ENCODE measurements around the gene TRMT2A.

The TRMT2A gene

GRCh38 chr22:20133930-20134549 lies 17.0 kb upstream of the TRMT2A start:
- TF ChIP-seq FOXP2 (optimal IDR thresholded peaks at IDR 0.05; ENCODE audit: borderline replicate concordance, extremely low read depth, extremely low read length, insufficient read depth) (no peak), SIN3A (IDR thresholded peaks at IDR 0.05; ENCODE audit: borderline replicate concordance, insufficient read depth, low read length) (no peak), POLR2AphosphoS5 (IDR thresholded peaks at IDR 0.05; ENCODE audit: low read depth, low read length) (no peak), TAF1 (IDR thresholded peaks at IDR 0.05; ENCODE audit: borderline replicate concordance, insufficient read depth, low read length) (no peak), REST (IDR thresholded peaks at IDR 0.05; ENCODE audit: insufficient read depth in 1 of 2, low read depth in 2 of 2, low read length in 2 of 2) (no peak)

DNA sequence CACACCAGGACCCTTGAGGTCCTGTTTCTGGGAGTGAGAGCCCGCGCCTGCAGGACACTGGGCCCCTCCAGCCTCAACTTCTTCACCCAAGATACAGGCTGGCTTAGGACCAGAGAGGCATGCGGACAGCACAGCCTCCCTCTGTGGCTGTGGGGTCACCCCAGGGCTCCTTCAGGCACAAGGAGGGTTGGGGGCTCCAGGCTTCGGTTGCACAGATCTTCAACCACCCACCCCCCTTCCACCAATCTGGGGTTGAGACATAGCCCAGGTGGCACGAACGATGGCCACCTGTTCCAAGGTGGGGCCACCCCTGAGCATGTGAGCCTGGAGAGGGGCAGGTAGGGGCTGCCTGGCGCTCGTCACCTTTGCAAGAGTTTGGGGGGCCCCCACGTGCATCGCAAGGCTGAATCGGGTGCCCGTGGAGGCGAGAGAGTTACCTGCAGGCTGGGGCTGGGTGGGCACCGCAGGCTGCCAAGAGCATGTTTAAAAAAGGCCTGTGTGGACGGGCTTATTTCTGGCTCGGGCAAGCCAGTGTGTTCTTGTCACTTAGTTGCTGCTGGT lies 15.7 kb upstream of the TRMT2A start:
- TF ChIP-seq TAF1 (IDR thresholded peaks at IDR 0.05; ENCODE audit: borderline replicate concordance, insufficient read depth, low read length) (no peak), POLR2AphosphoS5 (IDR thresholded peaks at IDR 0.05; ENCODE audit: low read depth, low read length) (no peak), FOXP2 (optimal IDR thresholded peaks at IDR 0.05; ENCODE audit: borderline replicate concordance, extremely low read depth, extremely low read length, insufficient read depth) (no peak), REST (IDR thresholded peaks at IDR 0.05; ENCODE audit: insufficient read depth in 1 of 2, low read depth in 2 of 2, low read length in 2 of 2) (no peak), SIN3A (IDR thresholded peaks at IDR 0.05; ENCODE audit: borderline replicate concordance, insufficient read depth, low read length) (no peak)

DNA sequence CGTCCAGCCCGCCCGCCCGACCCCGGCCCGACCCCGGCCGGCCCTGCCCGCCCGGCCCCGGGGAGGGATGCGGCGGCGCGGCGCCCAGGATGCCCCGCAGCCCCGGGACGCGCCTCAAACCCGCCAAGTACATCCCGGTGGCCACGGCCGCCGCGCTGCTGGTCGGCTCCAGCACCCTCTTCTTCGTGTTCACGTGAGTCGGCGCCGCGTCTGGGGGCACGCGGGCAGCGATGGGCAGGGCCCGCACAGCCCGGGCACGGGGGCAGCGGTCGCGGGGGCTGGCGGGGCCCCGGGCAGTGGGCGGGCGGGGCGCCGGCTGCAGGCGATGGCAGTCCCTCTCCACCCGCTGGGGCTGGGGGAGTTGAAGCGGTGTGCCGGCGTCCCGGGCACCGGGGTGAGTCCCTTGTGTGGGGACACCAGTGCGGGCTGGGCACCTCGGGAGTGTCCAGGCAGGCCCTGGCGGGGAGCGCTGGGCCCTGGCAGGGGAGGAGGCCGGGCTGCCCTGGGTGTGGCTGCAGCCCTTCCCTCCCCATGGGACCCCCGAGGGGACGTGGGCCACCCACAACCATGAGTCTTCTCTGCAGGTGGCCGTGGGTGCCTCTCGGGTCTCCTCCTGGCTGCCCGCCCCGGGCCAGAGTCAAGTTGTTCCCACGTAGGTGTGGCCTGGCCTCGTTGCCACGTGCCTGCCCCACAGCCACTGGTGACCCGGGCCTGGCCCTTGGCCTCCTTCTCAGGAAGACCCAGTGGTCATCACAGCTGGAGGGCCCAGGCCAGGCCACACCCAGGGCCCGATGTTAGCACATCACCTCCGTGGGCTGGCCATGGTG lies 15.0 kb upstream of the TRMT2A start:
- no peak for TF ChIP-seq FOXP2 (optimal IDR thresholded peaks at IDR 0.05; ENCODE audit: borderline replicate concordance, extremely low read depth, extremely low read length, insufficient read depth)
- TF ChIP-seq SIN3A (IDR thresholded peaks at IDR 0.05; ENCODE audit: borderline replicate concordance, insufficient read depth, low read length), result no peak
- TF ChIP-seq REST (IDR thresholded peaks at IDR 0.05; ENCODE audit: insufficient read depth in 1 of 2, low read depth in 2 of 2, low read length in 2 of 2), result no peak
- TF ChIP-seq POLR2AphosphoS5 (IDR thresholded peaks at IDR 0.05; ENCODE audit: low read depth, low read length), result no peak
- TF ChIP-seq TAF1 (IDR thresholded peaks at IDR 0.05; ENCODE audit: borderline replicate concordance, insufficient read depth, low read length), result no peak

- TF ChIP-seq SIN3A (IDR thresholded peaks at IDR 0.05; ENCODE audit: borderline replicate concordance, insufficient read depth, low read length), result no peak
- TF ChIP-seq POLR2AphosphoS5 (IDR thresholded peaks at IDR 0.05; ENCODE audit: low read depth, low read length), result no peak
- TF ChIP-seq TAF1 (IDR thresholded peaks at IDR 0.05; ENCODE audit: borderline replicate concordance, insufficient read depth, low read length), result no peak
- TF ChIP-seq FOXP2 (optimal IDR thresholded peaks at IDR 0.05; ENCODE audit: borderline replicate concordance, extremely low read depth, extremely low read length, insufficient read depth), result no peak
- TF ChIP-seq REST (IDR thresholded peaks at IDR 0.05; ENCODE audit: insufficient read depth in 1 of 2, low read depth in 2 of 2, low read length in 2 of 2), result no peak
These were observed 14.5 kb upstream of the TRMT2A start, which contains the start of gene ZDHHC8 for GRCh38 chr22:20131597-20131858. ZDHHC8 (plus strand) TSS chr22:20131804; CDS start chr22:20131948, 144 bp downstream.
